Endothelial cell (in vitro differentiated cells): ENCODE data around the gene CCL23. TPM values are rescaled to one million over a fixed set of nuclear protein-coding genes. Genes with fewer than 3 reads are reported as not detected.

ENCODE experiments used
- DNase-seq: peaks from one replicate; pipeline ENCODE4 v3.0.0; 2021; ENCODE audit warnings: low spot score
- H3K27ac Mint-ChIP-seq: one replicate; pipeline ENCODE4 v1.8.0; 2021; ENCODE audit warnings: mixed read lengths, inconsistent platforms; ENCODE audit not compliant: unreplicated experiment
- H3K27me3 Mint-ChIP-seq: one replicate; pipeline ENCODE4 v1.8.0; 2021; ENCODE audit warnings: mild to moderate bottlenecking, moderate library complexity, mixed read lengths, inconsistent platforms; ENCODE audit not compliant: unreplicated experiment
- H3K36me3 Mint-ChIP-seq: one replicate; pipeline ENCODE4 v1.8.0; 2021; ENCODE audit warnings: mild to moderate bottlenecking, low read depth, mixed read lengths, inconsistent platforms; ENCODE audit not compliant: unreplicated experiment
- H3K4me1 Mint-ChIP-seq: one replicate; pipeline ENCODE4 v1.8.0; 2021; ENCODE audit warnings: mild to moderate bottlenecking, mixed read lengths, inconsistent platforms; ENCODE audit not compliant: unreplicated experiment
- H3K4me3 Mint-ChIP-seq: one replicate; pipeline ENCODE4 v1.8.0; 2021; ENCODE audit warnings: mild to moderate bottlenecking, mixed read lengths, inconsistent platforms; ENCODE audit not compliant: unreplicated experiment
- H3K9me3 Mint-ChIP-seq: one replicate; pipeline ENCODE4 v1.8.0; 2021; ENCODE audit warnings: mixed read lengths, inconsistent platforms; ENCODE audit not compliant: unreplicated experiment
- CTCF ChIP-seq: fragments of 200-600 bp; sonication (generic); IDR thresholded peaks from one replicate; pipeline ENCODE4 v1.5.0; 2021; ENCODE audit warnings: antibody characterized with exemption; ENCODE audit not compliant: unreplicated experiment
- total RNA-seq: library from RNA; stranded (reverse); fragmentation: NEBNext Ultra II Directional; extraction: Animal tissue kit (Norgen Biotek cat#: 25700); gene quantifications from one replicate; pipeline ENCODE4 v1.2.1, GENCODE V29; 2021; ENCODE audit not compliant: unreplicated experiment

Gene CCL23
- total RNA-seq, 1 donor from 2014 or later, result not detected

GRCh38 chr17:35981908-35982330, 35.9 kb downstream of the CCL23 start:
- Mint-ChIP-seq H3K4me1 (peaks cover 14% of the 10 kb centered on the region), H3K9me3 (no peaks in the 10 kb centered on the region), H3K27ac (no peak overlapping the region), H3K27me3 (peaks cover 6% of the 10 kb centered on the region), H3K36me3 (no peaks in the 10 kb centered on the region), H3K4me3 (no peak overlapping the region)
- peak; percentile 25 for DNase-seq
- no peak for TF ChIP-seq CTCF

GRCh38 chr17:35981246-35981645, 36.5 kb downstream of the CCL23 start, which contains the start of gene CCL16:
CCL16 (minus strand) TSS chr17:35981497; CDS start chr17:35981420, 77 bp downstream.
- no peaks in the 10 kb centered on the region for H3K36me3 Mint-ChIP-seq
- peaks cover 8% of the 10 kb centered on the region for H3K4me1 Mint-ChIP-seq
- H3K4me3 Mint-ChIP-seq, result no peak within 1 kb of the TSS
- no peak for TF ChIP-seq CTCF
- peaks cover 6% of the 10 kb centered on the region for H3K27me3 Mint-ChIP-seq
- no peak within 1 kb of the TSS for H3K27ac Mint-ChIP-seq
- no peak for DNase-seq
- no peaks in the 10 kb centered on the region for H3K9me3 Mint-ChIP-seq

GRCh38 chr17:35978346-35978745, 39.4 kb downstream of the CCL23 start:
- Mint-ChIP-seq H3K27ac (no peak overlapping the region), H3K9me3 (no peaks in the 10 kb centered on the region), H3K4me3 (no peak overlapping the region), H3K36me3 (no peaks in the 10 kb centered on the region), H3K27me3 (peaks cover 6% of the 10 kb centered on the region), H3K4me1 (peaks cover 7% of the 10 kb centered on the region)
- TF ChIP-seq CTCF, result no peak
- DNase-seq, result no peak

GRCh38 chr17:35977509-35977908, 40.3 kb downstream of the CCL23 start:
- H3K27me3 Mint-ChIP-seq, result peaks cover 6% of the 10 kb centered on the region
- no peaks in the 10 kb centered on the region for H3K36me3 Mint-ChIP-seq
- H3K27ac Mint-ChIP-seq, result no peak overlapping the region
- TF ChIP-seq CTCF, result no peak
- no peak overlapping the region for H3K4me3 Mint-ChIP-seq
- peaks cover 15% of the 10 kb centered on the region for H3K4me1 Mint-ChIP-seq
- H3K9me3 Mint-ChIP-seq, result no peaks in the 10 kb centered on the region
- DNase-seq, result no peak

GRCh38 chr17:35973333-35974260, 44.2 kb downstream of the CCL23 start:
- H3K27ac Mint-ChIP-seq, result peak overlapping the region; percentile 70
- no peaks in the 10 kb centered on the region for H3K36me3 Mint-ChIP-seq
- H3K9me3 Mint-ChIP-seq, result no peaks in the 10 kb centered on the region
- TF ChIP-seq CTCF, result no peak
- no peak overlapping the region for H3K4me3 Mint-ChIP-seq
- peaks cover 1% of the 10 kb centered on the region for H3K27me3 Mint-ChIP-seq
- peaks cover 26% of the 10 kb centered on the region for H3K4me1 Mint-ChIP-seq
- no peak for DNase-seq
